ENCODE measurements around the gene FGB. TPM values are rescaled to one million over a fixed set of nuclear protein-coding genes. Genes with fewer than 3 reads are reported as not detected.
"Not testable (repeated sequence)": the region's sequence is repeated elsewhere in the genome, so short reads cannot be mapped to it uniquely, and the experiment has no call there.

The FGB gene
- total and polyA plus RNA-seq, 2 experiments from 2014 or later = not detected

DNA sequence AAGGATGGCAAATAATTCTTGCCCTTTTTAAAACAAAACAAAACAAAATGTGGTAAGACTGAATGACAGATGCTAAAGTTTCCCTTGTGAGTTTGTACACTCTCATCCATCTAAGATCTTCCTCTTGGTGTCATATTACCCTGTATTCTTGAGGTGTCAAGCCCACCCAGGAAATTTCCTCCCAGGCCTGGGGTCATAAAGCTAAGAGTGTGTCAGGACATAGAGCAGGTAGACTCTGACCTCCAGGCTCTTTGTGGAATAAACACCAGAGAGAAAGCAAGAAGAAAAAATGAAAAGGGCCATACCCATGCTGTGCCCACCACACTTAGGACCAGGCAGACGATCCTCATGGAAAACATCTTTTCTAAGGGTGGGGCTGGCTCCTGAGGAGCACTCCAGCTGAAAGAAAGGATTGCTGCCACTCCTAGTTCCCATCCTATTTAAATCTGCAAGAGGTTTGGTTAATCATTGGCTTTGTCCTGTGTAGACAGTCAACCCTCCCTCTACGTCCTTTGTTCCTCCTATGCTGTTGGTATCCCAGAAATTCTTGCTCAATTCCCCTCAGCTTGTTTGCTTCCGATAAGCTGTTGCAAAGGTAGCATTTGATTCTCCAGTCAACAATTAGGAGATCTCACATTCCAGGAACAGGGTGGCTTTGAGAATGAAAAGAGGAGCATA is 27.7 kb downstream of the FGB start, which contains the start of gene FGA:
Gene FGA, minus strand, starts transcription at position 414 of the 678 bp plus-strand sequence. Its CDS starts 55 bp downstream, at position 359.
- in situ Hi-C loops (cut with MboI) = no loop called here
- H3K4me3 ChIP-seq = no peak within 1 kb of the TSS
- DNase-seq = no peak
- WGBS, 2 experiments (ENCODE audit: low coverage in 1 of 2, low lambda C conversion rate in 2 of 2, missing lambda C conversion rate in 2 of 2) = 13 to 14% methylated on average over 3 of the region's 3 CpGs
- H3K9me3 ChIP-seq (ENCODE audit: low read depth) = no peaks in the 10 kb centered on the region
- H2AFZ ChIP-seq = no peak within 1 kb of the TSS
- no peaks in the 10 kb centered on the region for H3K36me3 ChIP-seq (ENCODE audit: low read depth)
- no peaks in the 10 kb centered on the region for H3F3A ChIP-seq (ENCODE audit: insufficient read depth)
- no peak within 1 kb of the TSS for H3K9ac ChIP-seq
- TF ChIP-seq EZH2phosphoT487 (IDR thresholded peaks at IDR 0.05; ENCODE audit: insufficient read depth, low read depth) (no peak), EZH2 (IDR thresholded peaks at IDR 0.05; ENCODE audit: insufficient read depth, poor library complexity, severe bottlenecking) (no peak)
- H3K9me2 ChIP-seq (ENCODE audit: insufficient read depth) = no peaks in the 10 kb centered on the region
- no peaks in the 10 kb centered on the region for H4K20me1 ChIP-seq (ENCODE audit: insufficient read depth)
- no peak within 1 kb of the TSS for H3K27ac ChIP-seq
- peaks cover 22% of the 10 kb centered on the region for H3K27me3 ChIP-seq (replicated peaks; ENCODE audit: insufficient read depth)
- no peaks in the 10 kb centered on the region for H3K79me2 ChIP-seq (ENCODE audit: insufficient read depth)
- H3K4me2 ChIP-seq (ENCODE audit: unreplicated experiment) = no peak within 1 kb of the TSS
- no peaks in the 10 kb centered on the region for H3K4me1 ChIP-seq (ENCODE audit: insufficient read depth)

DNA sequence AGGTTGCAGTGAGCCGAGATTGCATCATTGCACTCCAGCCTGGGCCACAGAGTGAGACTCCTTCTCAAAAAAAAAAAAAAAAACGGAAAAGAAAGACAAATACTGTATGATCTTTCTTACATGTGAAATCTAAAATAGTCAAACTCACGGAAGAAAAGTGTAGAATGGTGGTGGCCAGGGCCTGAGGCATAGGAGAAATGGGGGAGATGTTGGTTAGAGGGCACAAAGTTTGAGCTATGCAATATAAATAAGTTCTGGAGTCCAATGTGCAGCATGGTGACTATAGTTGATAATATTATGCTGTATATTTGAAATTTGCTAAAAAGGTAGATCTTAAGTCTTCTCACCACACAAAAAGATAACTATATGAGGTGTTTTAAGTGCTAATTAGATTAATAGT is 29.1 kb downstream of the FGB start:
- H2AFZ ChIP-seq = no peak overlapping the region
- H3K9ac ChIP-seq = no peak overlapping the region
- no peaks in the 10 kb centered on the region for H3F3A ChIP-seq (ENCODE audit: insufficient read depth)
- 0 out of 2 replicates have a peak, but pooled peaks cover 1% of the 10 kb centered on the region for H3K9me2 ChIP-seq (ENCODE audit: insufficient read depth)
- WGBS, 2 experiments (ENCODE audit: low coverage in 1 of 2, low lambda C conversion rate in 2 of 2, missing lambda C conversion rate in 2 of 2) = 31 to 42% methylated on average over 2 to 3 of the region's 3 CpGs
- H3K79me2 ChIP-seq (ENCODE audit: insufficient read depth) = no peaks in the 10 kb centered on the region
- peaks cover 22% of the 10 kb centered on the region for H3K27me3 ChIP-seq (replicated peaks; ENCODE audit: insufficient read depth)
- no peak overlapping the region for H3K27ac ChIP-seq
- no peaks in the 10 kb centered on the region for H3K4me1 ChIP-seq (ENCODE audit: insufficient read depth)
- H4K20me1 ChIP-seq (ENCODE audit: insufficient read depth) = no peaks in the 10 kb centered on the region
- in situ Hi-C loops (cut with MboI) = no loop called here
- no peak overlapping the region for H3K4me2 ChIP-seq (ENCODE audit: unreplicated experiment)
- no peak overlapping the region for H3K4me3 ChIP-seq
- TF ChIP-seq EZH2 (IDR thresholded peaks at IDR 0.05; ENCODE audit: insufficient read depth, poor library complexity, severe bottlenecking) (no peak), EZH2phosphoT487 (IDR thresholded peaks at IDR 0.05; ENCODE audit: insufficient read depth, low read depth) (no peak)
- no peaks in the 10 kb centered on the region for H3K9me3 ChIP-seq (ENCODE audit: low read depth)
- H3K36me3 ChIP-seq (ENCODE audit: low read depth) = no peaks in the 10 kb centered on the region
- DNase-seq = no peak

GRCh38 chr4:154593868-154594267 is 31.1 kb downstream of the FGB start:
- H3K9ac ChIP-seq = no peak overlapping the region
- H2AFZ ChIP-seq = no peak overlapping the region
- no peaks in the 10 kb centered on the region for H4K20me1 ChIP-seq (ENCODE audit: insufficient read depth)
- 26 to 31% methylated on average over 2 of the region's 2 CpGs for WGBS, 2 experiments (ENCODE audit: low coverage in 1 of 2, low lambda C conversion rate in 2 of 2, missing lambda C conversion rate in 2 of 2)
- TF ChIP-seq EZH2phosphoT487 (IDR thresholded peaks at IDR 0.05; ENCODE audit: insufficient read depth, low read depth) (no peak), EZH2 (IDR thresholded peaks at IDR 0.05; ENCODE audit: insufficient read depth, poor library complexity, severe bottlenecking) (no peak)
- no peak overlapping the region for H3K4me2 ChIP-seq (ENCODE audit: unreplicated experiment)
- H3K4me3 ChIP-seq = no peak overlapping the region
- H3K27ac ChIP-seq = no peak overlapping the region
- no peak for DNase-seq
- 0 out of 2 replicates have a peak, but pooled peaks cover 2% of the 10 kb centered on the region for H3K9me2 ChIP-seq (ENCODE audit: insufficient read depth)
- no peaks in the 10 kb centered on the region for H3K9me3 ChIP-seq (ENCODE audit: low read depth)
- H3K27me3 ChIP-seq (replicated peaks; ENCODE audit: insufficient read depth) = peaks cover 22% of the 10 kb centered on the region
- H3F3A ChIP-seq (ENCODE audit: insufficient read depth) = no peaks in the 10 kb centered on the region
- H3K36me3 ChIP-seq (ENCODE audit: low read depth) = no peaks in the 10 kb centered on the region
- no peaks in the 10 kb centered on the region for H3K4me1 ChIP-seq (ENCODE audit: insufficient read depth)
- in situ Hi-C loops (cut with MboI) = no loop called here
- H3K79me2 ChIP-seq (ENCODE audit: insufficient read depth) = no peaks in the 10 kb centered on the region

DNA sequence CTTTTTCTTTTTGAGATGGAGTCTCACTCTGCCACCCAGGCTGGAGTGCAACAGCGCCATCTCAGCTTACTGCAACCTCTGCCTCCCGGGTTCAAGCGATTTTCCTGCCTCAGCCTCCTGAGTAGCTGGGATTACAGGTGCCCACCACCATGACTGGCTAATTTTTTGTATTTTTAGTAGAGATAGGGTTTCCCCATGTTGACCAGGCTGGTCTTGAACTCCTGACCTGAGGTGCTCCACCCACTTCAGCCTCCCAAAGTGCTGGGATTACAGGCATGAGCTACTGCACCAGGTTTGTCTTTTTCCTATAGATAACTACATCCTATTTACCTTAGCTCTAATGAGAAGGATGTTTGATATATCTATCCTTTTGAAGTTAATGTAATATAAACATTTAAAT is 31.5 kb downstream of the FGB start:
- 39 to 45% methylated on average over 3 of the region's 3 CpGs for WGBS, 2 experiments (ENCODE audit: low coverage in 1 of 2, low lambda C conversion rate in 2 of 2, missing lambda C conversion rate in 2 of 2)
- DNase-seq; H3K27ac ChIP-seq; H3K4me2 ChIP-seq (ENCODE audit: unreplicated experiment); H2AFZ ChIP-seq; in situ Hi-C loops (cut with MboI); H3K9ac ChIP-seq; H3K36me3 ChIP-seq (ENCODE audit: low read depth); H3K4me1 ChIP-seq (ENCODE audit: insufficient read depth); H3F3A ChIP-seq (ENCODE audit: insufficient read depth); H3K9me3 ChIP-seq (ENCODE audit: low read depth); H3K79me2 ChIP-seq (ENCODE audit: insufficient read depth); H4K20me1 ChIP-seq (ENCODE audit: insufficient read depth); H3K9me2 ChIP-seq (ENCODE audit: insufficient read depth); H3K4me3 ChIP-seq: not testable (repeated sequence)
- H3K27me3 ChIP-seq (replicated peaks; ENCODE audit: insufficient read depth) = peaks cover 17% of the 10 kb centered on the region

DNA sequence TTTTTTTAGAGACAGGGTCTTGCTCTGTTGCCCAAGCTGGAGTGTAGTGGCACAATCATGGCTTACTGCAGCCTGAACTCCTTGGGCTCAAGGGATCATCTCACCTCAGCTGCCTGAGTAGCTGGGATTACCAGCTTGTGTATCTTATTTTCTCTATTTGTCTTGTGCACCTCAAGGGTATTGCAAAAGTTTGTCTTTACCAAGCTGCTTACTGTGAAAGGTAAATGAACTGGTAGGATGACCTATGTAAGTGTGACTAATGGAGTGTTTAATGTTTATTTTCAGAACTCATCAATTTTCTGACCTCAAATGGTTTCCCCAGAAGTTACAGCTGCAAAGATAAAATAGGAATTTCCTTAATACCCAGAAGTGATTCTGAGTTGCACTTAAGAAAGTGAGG is 33.0 kb downstream of the FGB start:
- in situ Hi-C loops (cut with MboI) = no loop called here
- H3K27ac ChIP-seq = no peak overlapping the region
- no peaks in the 10 kb centered on the region for H3K9me3 ChIP-seq (ENCODE audit: low read depth)
- no peak overlapping the region for H3K9ac ChIP-seq
- H3K9me2 ChIP-seq (ENCODE audit: insufficient read depth) = 0 out of 2 replicates have a peak, but pooled peaks cover 2% of the 10 kb centered on the region
- H3K79me2 ChIP-seq (ENCODE audit: insufficient read depth) = no peaks in the 10 kb centered on the region
- no peak overlapping the region for H2AFZ ChIP-seq
- H4K20me1 ChIP-seq (ENCODE audit: insufficient read depth) = no peaks in the 10 kb centered on the region
- no peaks in the 10 kb centered on the region for H3K36me3 ChIP-seq (ENCODE audit: low read depth)
- H3K4me1 ChIP-seq (ENCODE audit: insufficient read depth) = no peaks in the 10 kb centered on the region
- no peak for DNase-seq
- peaks cover 7% of the 10 kb centered on the region; the same call in 1 of the 2 replicates for H3K27me3 ChIP-seq (replicated peaks; ENCODE audit: insufficient read depth)
- no peak for TF ChIP-seq EZH2phosphoT487 (IDR thresholded peaks at IDR 0.05; ENCODE audit: insufficient read depth, low read depth)
- no peak for TF ChIP-seq EZH2 (IDR thresholded peaks at IDR 0.05; ENCODE audit: insufficient read depth, poor library complexity, severe bottlenecking)
- no peaks in the 10 kb centered on the region for H3F3A ChIP-seq (ENCODE audit: insufficient read depth)
- H3K4me3 ChIP-seq = no peak overlapping the region
- no peak overlapping the region for H3K4me2 ChIP-seq (ENCODE audit: unreplicated experiment)

DNA sequence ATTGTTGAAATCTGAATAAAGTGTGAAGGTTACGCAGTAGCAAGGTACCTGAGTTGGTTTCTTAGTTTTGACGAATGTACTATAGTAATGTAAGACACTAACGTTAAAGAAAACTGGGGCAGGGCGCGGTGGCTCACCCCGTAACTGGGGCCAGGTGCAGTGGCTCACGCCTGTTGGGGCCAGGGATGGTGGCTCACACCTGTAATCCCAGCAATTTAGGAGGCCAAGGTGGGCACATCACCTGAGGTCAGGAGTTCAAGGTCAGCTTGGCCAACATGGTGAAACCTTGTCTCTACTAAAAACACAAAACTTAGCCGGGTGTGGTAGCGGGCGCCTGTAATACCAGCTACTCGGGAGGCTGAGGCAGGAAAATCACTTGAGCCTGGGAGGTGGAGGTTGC is 34.5 kb downstream of the FGB start:
- H3K36me3 ChIP-seq (ENCODE audit: low read depth); H2AFZ ChIP-seq; H3K4me1 ChIP-seq (ENCODE audit: insufficient read depth); H4K20me1 ChIP-seq (ENCODE audit: insufficient read depth); H3K9me2 ChIP-seq (ENCODE audit: insufficient read depth); H3K79me2 ChIP-seq (ENCODE audit: insufficient read depth); H3K4me2 ChIP-seq (ENCODE audit: unreplicated experiment); DNase-seq; H3K27ac ChIP-seq; H3K9ac ChIP-seq; in situ Hi-C loops (cut with MboI); H3K4me3 ChIP-seq; H3F3A ChIP-seq (ENCODE audit: insufficient read depth); H3K9me3 ChIP-seq (ENCODE audit: low read depth); H3K27me3 ChIP-seq (replicated peaks; ENCODE audit: insufficient read depth): not testable (repeated sequence)
- 54 to 64% methylated on average over 10 of the region's 11 CpGs for WGBS, 2 experiments (ENCODE audit: low coverage in 1 of 2, low lambda C conversion rate in 2 of 2, missing lambda C conversion rate in 2 of 2)
